Stimulated activated CD4-positive, alpha-beta T cell treated with anti-CD3 and anti-CD28 coated beads, Interleukin-4, amount 100 ng/mL, for 4 hours (primary cell): ENCODE results near the gene DNAJC18.
"Not testable (repeated sequence)": the region's sequence is repeated elsewhere in the genome, so short reads cannot be mapped to it uniquely, and the experiment has no call there.

Experiments used
- DNase-seq, 2 experiments: peaks; one replicate each; pipeline ENCODE4 v3.0.0-alpha.2; 2020

DNAJC18 gene

DNA sequence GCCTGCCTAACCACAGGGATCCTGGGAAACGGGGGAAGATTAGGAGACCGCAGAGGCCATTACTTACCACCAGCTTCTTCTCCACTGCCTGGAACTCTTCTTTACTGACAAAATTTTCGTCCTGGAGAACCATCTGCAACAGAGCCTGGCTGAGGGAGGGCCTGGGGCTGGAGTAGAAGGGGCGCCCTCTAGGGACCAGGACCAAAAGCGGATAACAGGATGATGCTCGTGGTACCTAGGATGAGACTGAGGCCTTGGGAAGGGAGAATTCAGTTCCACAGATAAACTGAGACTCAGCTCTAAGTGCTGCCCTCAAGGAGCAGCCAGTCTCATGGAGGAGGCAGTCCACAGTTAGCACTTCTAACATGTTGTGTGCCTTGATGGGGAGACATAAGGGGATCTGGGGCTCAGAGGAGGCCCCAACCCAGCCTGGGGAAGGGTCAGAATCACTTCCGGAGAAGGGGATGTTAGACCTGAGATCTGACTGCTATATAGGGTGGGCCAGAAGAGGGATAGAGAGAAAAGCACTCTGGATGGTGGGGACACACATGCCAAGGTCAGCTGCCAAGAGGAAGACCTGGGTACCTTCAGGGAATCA, 36.7 kb downstream of the DNAJC18 start:
- DNase-seq, result no peak

DNA sequence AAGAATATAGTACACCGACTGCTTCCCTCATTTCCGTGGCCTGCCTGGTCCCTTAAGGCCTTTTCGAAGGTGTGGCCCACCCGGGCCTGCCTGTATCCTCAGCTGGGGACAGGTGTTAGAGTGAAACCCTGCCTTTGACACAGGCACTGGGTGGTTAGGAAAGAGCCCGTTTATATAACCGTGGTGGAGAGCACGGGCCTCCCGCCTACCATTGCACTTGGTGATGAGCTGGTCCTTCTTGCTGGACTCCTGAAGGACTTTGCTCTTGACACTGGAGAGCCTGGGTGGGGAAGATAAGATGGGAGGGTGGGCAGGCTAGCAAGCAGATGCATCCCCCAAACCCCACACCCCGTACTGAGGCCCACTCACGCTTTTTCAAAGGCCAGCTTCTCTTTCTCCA, 37.8 kb downstream of the DNAJC18 start:
- DNase-seq, result no peak

DNA sequence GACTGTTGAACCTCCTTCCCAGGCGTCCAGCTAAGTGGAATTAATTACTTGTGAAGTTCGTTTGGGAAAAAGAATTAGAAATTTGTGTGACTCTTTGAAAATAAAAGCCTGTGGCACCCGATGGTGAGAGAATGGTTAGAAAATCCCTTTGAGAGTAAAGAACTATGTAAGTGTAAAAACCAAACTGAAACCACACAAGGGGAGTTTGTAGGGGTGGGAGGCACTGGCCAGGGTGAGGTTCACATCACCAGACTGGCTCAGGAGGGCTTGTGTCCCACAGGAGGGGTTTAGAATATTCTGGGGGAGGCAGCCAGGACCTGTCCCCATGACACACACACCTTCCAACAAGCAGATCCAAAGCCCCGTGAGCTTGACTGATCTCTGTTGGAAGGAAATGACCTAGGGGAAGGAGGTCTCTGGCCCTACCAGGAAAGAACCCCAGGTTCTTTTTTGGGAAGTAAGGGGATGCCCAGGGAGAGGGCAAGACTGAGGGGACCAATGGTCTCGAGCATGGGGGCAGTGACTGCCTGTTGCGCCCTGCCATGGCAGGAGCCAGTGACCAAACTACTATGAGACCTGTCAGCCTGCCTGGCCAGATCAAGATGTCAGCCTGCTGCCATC, 39.7 kb downstream of the DNAJC18 start:
- DNase-seq, result no peak

DNA sequence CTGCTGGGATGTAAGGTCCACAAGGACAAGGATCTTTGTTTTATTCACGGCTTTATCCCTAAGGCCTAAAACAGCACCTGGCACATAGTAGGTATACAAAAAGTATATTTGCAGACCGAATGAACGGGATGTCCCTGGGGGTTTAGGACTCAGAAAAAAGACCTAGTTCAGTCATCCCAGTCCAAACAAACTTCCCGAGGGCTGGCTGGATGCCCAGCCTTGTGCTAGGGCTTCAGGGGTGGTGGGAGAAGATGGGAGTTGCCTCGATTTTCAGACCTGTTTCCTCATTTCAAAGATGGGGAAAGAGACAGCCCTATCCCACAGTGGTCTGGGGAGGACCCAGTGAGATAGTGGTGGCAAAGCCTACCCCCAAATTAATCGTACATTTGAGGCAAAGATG, 41.4 kb downstream of the DNAJC18 start:
- DNase-seq, result no peak

DNA sequence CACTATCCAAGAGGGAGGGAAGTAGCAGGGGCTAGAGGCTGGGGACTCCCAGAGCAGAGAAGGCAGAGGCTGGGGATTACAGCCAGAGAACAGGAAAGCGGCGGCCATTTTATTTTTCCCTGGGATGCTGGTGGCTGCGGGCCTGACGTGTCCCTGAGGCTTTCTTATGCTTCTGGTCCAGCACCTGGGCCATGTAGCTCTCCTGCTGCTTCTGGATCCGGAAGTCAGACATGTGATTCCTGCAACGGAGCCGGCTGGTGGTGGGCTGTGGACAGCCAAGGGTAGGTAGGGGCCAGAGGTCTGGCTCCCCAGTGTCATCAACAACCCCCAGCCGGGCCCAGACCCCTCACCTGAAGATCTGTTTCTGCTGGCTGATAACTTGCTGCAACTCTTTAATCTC, 42.6 kb downstream of the DNAJC18 start:
- no peak for DNase-seq

DNA sequence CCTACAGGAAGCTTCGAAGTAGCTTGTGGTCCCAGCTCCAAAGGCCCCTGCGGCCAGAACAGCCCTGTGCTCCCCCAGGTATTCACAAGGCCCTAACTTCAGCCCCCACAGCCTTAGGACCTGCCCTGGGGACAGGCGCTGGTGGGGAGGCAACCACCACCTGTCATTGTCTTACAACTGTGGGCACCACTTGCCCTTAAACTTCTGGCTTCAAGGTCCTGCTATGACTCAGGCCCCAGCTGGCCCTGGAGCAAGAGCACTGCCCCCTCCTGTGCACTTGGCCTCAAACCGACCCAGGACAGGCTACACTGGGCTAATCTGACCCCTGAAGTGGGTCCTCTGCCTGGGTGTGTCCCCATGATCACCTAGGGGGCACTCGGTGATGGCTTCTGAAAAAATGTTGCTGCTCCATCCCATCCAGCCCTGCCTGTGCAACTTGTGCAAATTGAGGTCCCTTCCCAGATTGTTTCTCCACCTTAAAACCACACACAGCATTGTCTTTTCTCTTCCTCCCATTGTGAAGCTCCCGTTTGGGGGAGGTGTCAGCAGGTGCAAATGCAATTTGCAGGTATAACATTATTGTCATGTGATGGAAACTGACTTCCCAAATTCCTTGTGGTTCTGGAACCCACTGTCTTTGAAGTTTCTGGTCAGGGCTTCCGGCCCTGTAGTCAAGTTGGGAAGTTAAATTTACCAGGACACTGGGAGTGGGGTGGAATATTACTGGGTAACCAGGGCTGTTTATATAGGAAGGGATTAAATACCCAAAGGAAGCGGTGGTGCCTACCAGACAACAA, 43.3 kb downstream of the DNAJC18 start:
- no peak for DNase-seq

DNA sequence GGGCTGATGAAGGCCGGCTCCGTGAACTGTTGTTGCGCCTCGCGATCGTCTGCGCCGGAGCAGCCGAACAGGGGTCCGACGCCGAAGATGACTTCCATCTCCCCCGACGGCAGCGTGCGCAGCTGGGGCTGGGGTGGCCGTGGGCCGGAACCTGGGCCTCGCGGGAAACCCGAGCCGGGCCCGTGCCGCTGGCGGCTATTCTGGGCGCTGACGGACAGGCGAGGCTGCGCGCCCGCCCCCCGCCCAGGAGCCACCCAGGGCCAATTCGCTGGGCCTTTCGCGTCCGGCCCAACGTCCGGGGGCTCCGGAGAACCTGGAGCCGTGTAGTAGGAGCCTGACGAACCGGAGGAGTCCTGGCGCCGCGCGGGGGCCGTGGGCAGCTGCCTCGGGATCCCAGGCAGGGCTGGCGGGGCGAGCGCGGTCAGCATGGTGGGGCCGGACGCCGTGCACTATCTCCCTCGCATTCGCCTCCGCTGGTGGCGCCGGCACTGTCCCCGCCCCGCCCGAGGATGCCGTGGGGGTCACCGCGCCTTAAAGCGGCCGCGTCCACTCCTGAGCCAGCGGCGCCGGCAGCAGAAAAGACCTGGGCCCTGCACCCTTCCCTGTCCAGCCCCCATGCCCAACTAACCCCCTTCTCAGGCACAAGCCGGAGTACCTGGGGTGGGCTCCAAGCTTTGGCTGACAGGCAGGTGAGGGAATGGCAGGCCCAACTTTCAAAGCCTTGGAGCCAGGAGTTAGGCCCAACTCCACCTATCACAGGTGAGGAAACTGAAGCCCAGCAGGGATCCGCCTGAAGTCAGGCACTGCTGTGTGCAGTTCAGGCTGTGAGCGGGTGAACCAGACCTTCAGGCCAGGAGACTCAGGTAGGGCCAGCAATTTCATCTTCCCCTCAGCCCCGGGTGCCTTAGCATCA, 44.4 kb downstream of the DNAJC18 start, which contains the start of gene PROB1:
Gene PROB1 (minus strand): TSS at position 451 of the 913 bp plus-strand sequence. CDS start 23 bp downstream, at position 428.
- no peak for DNase-seq

DNA sequence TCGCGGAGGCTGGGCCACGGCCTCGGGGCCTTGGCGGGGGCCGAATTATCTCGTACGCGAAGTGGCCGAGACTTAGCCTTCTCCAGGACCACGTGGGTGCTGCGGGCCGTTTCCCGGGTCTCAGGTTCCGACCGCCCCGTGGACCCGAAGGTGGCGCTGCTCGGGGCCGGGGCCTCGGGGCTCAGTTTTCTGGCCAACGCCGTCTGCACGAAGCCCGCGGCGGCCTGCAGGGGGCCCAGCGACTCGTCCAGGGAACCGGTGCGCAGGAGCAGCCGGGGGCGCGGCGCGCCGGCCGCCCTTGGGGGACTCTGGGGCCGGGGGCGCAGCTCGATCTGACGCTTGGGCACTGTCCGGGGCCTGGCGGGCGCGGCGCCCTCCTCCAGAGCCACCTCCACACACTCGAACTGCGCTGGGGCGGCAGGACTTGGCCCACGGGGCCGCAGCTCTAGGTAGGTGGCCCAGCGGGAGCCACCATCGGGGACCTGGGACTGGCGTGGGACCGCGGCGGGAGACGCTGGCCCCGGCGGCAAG, 45.1 kb downstream of the DNAJC18 start:
- DNase-seq, result no peak

DNA sequence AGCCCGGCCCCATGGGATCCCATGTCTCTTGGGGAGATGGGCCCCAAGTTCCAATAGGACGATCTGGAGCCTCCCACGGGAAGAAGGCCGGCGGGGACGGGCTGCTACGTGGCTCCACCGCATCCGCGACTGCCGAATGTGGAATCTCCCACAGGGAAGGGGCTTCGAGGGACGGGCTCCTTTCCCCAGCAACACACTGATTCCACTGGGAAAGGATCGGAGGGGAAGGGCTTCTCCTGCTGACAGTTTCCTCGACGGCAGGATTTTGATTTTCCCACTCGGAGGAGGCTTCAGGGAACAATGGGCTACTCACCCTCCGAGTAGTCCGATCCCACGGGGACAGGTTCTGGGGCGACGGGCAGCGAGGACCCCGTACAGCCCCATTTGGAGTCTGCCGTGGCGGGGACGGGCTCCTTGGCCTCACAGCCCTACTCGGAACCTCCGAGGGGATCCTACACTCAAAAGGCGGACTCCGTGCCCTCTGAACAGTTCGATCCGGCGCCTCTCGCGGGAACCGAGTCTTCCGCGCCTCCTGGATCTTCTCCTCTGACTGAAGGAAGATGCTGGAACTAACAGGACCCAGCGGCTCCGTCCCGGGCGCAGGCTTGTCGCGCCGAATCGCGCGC, 45.7 kb downstream of the DNAJC18 start:
- no peak for DNase-seq

DNA sequence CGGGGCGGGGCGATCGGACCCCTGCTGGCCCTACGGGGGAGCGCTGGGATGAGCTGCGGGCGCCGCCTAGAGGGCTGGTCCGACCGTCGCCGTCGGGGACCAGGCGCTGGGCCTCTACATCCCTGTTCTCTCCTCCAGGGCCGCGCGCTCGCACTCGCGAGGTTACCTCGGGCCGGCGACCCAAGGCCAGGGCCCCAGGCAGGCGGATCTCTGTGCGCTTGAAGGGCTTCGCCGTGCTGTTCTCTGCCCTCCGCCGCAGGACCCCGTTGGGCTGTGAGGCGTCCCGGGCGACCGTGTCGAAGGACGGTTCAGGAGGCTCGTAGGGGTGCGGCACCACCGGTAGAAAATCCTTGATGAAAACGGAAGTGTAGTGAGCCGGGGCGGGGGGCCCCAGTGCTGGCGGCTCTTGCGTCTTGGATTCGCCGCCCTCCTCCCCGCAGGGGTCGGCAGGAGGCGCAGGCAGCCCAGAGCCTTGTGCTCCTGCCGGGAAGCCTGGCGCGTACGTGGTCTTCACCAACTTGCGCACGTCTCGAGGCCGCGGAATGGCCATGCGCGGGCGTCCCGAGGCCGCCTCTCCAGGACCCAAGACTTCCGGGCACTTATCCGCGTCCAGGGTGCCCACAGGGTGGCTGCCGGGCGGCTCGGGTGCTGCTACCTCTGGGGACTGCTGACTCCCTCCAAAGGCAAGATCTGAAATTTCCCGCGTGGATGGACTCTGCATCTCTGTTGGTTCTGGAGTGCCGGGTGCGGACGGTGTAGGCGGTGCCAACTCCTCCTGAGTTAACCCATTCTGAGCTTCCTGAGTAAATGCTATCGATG, 46.4 kb downstream of the DNAJC18 start:
- DNase-seq, result peak; percentile 61 to 72

DNA sequence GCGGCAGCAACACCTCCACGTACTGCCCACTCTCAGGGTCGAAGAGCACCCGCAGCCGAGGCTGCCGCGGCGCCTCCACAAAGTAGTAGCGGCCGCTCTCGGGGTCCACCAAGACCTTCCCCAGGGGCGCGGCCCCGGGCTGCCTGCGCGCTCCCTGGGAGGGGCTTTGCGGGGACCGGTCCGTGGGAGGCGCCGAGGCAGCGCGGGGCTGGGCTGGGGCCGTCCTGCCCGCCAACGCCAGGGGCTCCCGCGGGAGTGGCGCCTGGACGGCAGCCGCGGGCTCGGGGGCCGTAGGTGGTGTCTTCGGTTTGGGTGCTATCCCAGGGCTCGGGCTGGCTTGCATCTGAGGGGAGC, 47.0 kb downstream of the DNAJC18 start:
- no peak for DNase-seq

DNA sequence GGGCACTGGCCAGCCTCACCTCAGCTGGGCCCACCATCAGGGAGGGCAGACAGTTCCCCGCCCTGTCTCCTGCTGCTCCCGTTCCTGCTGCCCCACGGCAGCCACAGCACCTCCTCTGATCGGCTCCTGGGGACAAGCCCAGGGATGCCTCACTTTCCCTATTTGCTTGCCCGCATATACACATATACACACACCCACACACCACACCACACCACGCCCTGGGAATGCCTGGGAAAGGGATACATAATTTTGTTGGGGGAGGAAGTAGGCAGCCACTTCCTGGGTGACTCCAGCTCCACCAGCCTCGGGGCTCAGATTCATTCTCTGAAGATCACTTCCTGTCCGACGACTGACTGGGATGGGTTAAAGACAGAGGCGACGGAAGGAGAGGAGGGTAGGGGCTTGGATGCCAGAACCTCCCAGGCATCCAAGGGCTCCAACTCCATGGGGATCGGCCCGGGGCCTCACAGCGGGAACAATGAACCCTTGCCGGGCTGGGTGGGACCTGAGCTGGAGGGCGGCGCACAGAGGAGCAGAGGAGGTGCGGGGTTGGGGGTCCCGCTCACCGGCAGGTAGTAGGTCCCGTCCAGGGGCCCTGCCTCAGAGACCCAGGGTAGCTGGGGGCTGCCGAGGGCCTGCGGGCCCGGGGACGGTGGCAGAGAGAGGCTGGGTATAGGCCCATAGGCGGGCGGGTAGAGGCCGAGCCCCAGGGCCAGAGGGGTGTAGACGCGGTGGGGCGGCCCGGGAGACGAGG, 47.6 kb downstream of the DNAJC18 start:
- no peak for DNase-seq

DNA sequence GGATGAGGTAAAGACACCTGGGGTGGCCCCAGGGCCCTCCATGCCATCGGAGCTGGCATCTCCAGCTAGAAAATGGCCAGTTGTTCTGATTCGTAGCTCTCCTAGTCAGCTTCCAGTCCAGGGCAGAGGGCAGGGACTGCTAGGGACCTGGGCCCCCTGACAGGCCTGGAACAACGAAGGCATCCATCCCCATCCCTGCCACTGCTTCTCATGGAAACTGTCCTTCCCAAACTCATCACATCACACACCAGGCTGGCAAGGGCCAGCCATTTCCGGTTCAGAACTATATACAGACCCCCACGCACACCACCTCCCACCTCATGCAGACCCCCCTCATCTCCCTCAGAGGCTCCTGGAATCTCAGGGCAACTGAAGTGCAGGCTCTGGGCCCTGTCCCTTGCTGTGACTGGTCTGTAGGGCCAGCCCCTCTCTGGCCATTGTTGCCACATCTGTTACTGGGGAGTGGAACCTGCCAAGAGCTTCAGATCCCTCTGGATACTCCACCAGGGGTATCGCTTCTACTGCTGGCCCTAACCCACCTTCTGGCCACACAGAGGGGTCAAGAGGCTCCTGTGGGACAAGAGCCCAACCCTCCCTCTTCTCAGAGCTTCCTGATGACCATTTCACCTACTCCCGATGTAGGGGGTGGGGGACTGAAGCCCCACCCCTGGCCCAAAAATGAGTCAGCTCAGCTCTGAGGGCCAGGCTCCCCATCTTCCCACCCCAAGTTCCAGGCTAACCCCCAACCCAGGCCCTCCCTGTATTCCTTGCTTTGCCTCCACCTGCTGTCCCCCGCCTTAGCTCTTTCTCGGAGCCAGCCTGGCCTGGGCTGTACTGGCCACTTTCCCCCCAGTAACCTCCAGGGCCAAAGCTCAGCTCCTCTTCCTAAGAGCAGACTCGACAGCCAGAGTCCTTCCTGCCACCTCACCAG, 48.4 kb downstream of the DNAJC18 start:
- DNase-seq, result no peak

DNA sequence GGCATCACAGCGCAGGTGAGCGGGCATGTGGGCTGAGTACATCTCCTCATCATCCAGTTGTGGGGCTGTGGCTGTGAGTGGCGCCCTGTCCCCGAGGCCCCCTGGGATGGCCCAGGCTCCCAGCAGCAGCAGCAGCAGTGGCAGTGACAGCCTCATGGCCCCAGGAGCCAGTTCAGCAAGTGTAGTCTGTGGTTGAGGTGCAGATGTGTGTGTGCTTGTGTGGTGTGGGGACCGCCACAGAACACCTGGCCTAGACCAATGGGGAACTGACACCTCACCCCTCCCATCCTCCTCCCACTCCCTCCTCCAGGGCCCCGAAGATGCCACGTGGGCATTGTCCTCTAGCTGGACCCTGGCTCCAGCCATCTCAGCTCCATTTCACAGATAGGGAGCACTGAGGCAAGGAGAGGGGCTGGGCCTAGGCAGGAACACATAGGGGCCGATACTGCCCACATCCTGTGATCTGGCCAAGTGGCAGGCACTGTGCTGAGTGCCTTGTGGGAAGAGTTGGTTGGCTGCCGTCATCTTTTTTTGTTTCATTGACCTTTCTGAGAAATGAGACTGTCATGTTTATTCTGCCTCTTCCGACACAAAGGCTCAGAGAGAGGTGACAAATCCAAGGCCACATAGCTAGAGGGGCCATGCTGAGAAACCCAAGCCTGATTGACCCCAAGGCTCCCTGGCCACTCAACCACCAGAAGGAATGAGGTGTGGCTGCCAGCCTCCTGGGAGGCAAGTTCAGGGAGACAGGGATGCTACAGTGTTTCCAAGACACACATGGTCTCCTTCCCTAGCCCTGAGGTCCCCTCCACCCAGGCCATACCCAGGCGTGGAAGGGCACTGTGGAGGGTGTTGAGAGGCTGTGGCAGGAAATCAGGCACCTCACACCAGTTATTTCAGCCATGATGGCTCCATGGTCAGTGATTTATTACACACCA, 49.4 kb downstream of the DNAJC18 start, which contains the start of gene MZB1:
Gene MZB1 (minus strand): TSS at position 213 of the 938 bp plus-strand sequence. CDS start 57 bp downstream, at position 156.
- peak in 1 of 2 experiments; percentile 41 for DNase-seq

DNA sequence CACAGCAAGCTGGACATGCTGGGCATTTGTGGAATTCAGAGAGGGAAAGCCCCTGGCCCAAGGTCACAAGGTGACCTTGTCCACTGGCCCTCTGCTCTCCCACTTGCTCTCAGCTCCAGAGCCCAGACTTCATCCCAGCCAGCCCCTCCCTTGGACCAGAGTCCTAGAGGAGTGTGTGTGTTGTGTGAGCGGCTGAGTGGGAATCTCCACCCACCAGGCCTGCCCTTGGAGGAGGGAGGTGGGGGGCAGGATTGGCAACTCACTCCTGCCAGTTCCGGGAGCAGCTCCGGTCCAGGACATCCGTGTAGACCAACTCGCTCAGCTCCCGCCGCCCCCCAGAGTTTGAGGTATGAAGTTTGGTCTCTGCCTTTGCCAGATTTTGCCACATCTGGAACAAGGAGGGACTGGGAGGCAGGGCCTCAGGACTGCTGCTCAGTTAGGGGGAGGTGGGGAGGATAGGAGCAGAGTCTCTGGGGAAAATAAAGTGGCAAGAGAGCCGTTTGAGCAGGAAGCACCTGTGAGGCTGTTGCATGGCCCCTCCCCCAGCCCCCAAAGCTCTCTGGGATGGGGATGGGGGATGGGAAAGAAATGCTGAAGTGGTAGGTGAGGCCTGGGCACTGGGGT, 51.0 kb downstream of the DNAJC18 start:
- no peak for DNase-seq

DNA sequence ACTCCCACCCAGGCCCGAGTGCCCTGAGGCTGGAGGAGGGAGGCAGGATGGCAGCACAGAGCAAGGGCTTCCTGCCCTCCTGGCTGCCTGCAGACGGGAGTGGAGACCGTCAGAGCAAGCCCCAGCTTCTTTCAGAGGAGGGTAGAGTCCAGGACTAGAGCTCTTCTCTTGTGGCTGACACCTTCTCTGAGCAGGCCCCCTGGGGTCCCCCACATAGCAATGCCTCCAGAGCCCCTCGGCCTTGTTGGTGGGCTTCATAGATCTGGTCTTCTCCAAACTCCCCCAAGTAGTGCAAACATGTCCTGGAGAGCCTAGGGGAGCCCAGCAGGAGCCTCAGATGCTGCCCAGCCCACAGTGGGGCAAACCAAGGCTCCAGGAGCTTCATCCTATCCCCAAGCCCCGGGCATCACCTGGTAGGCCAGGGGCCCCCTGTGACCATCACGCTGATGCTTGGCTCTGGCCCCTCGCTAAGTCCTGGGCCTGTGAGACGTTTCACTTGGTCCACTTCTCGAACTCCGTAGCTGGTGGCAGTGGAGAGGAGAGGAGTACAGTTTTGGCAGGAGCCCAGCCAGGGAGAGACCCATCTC, 51.6 kb downstream of the DNAJC18 start:
- DNase-seq, result no peak

DNA sequence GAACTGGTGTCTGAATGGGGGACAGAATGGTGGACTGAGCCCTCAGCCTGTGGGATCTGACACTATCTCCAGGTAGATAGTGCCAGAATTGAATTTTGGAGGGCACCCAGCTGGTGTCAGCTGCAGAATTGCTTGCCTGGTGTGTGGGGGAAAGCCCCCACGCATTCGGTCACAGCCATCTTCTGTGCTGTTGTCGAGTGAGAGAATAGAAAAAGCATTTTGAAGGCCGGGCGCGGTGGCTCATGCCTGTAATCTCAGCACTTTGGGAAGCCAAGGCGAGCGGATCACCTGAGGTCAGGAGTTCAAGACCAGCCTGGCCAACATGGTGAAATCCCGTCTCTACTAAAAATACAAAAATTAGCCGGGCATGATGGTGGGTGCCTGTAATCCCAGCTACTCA, 52.4 kb downstream of the DNAJC18 start:
- DNase-seq, result not testable (repeated sequence)
